ENCODE measurements around the gene FAIM2. TPM values are rescaled to one million over a fixed set of nuclear protein-coding genes. Genes with fewer than 3 reads are reported as not detected.

FAIM2 gene
- total RNA-seq, 2 experiments from 2014 or later = not detected

GRCh38 chr12:49929581-49929980 lies 25.9 kb upstream of the FAIM2 start:
- H3K4me1 Mint-ChIP-seq (ENCODE audit: low read depth) = no peaks in the 10 kb centered on the region
- Histone ChIP-seq H3K27me3 (ENCODE audit: control insufficient read depth in 1 of 2, insufficient read depth in 2 of 2, low read length in 2 of 2) (peaks cover 0 to 5% of the 10 kb centered on the region in 2 experiments), H3K27ac (ENCODE audit: low read depth in 1 of 2, low read length in 2 of 2) (no peak overlapping the region), H3K36me3 (ENCODE audit: insufficient read depth, low read length) (no peaks in the 10 kb centered on the region), H3K9me3 (ENCODE audit: control insufficient read depth in 1 of 2, insufficient read depth in 1 of 2, low read length in 2 of 2) (no peaks in the 10 kb centered on the region), H3K4me3 (ENCODE audit: low read length) (no peak overlapping the region), H3K4me1 (ENCODE audit: insufficient read depth, low read length) (no peaks in the 10 kb centered on the region)
- intact Hi-C loops (cut with DNase I, micrococcal nuclease) = no loop called here
- POLR2A ChIA-PET = no interaction called here
- H3K9me3 Mint-ChIP-seq = no peaks in the 10 kb centered on the region
- CTCF ChIA-PET = interaction anchor here (1.0 kb wide), 1 partner anchor 16 kb away, joined by 4 read pairs; no protein-coding TSS in a partner anchor
- TF ChIP-seq CTCF (IDR thresholded peaks at IDR 0.05) = no peak
- no peak overlapping the region for H3K27ac Mint-ChIP-seq
- H3K36me3 Mint-ChIP-seq (ENCODE audit: low read depth) = no peaks in the 10 kb centered on the region
- H3K4me3 Mint-ChIP-seq = no peak overlapping the region
- ATAC-seq (ENCODE audit: poor library complexity) (no peak), DNase-seq (no peak)
- H3K27me3 Mint-ChIP-seq = no peaks in the 10 kb centered on the region

- H3K4me1 Mint-ChIP-seq (ENCODE audit: low read depth) = no peaks in the 10 kb centered on the region
- no peak for TF ChIP-seq CTCF (IDR thresholded peaks at IDR 0.05)
- H3K27ac Mint-ChIP-seq = no peak overlapping the region
- intact Hi-C loops (cut with DNase I, micrococcal nuclease) = no loop called here
- ATAC-seq (ENCODE audit: poor library complexity) (no peak), DNase-seq (no peak)
- no peak overlapping the region for H3K27ac ChIP-seq (ENCODE audit: low read depth in 1 of 2, low read length in 2 of 2)
- H3K36me3 ChIP-seq (ENCODE audit: insufficient read depth, low read length) = no peaks in the 10 kb centered on the region
- no peaks in the 10 kb centered on the region for H3K27me3 Mint-ChIP-seq
- no peaks in the 10 kb centered on the region for H3K4me1 ChIP-seq (ENCODE audit: insufficient read depth, low read length)
- no peaks in the 10 kb centered on the region for H3K36me3 Mint-ChIP-seq (ENCODE audit: low read depth)
- POLR2A ChIA-PET = interaction anchor here (1.0 kb wide), 1 partner anchor 17 kb away, joined by 3 read pairs; no protein-coding TSS in a partner anchor
- H3K4me3 ChIP-seq (ENCODE audit: low read length) = no peak overlapping the region
- H3K4me3 Mint-ChIP-seq = no peak overlapping the region
- H3K27me3 ChIP-seq (ENCODE audit: control insufficient read depth in 1 of 2, insufficient read depth in 2 of 2, low read length in 2 of 2) = peaks cover 0 to 5% of the 10 kb centered on the region in 2 experiments
- no peaks in the 10 kb centered on the region for H3K9me3 ChIP-seq (ENCODE audit: control insufficient read depth in 1 of 2, insufficient read depth in 1 of 2, low read length in 2 of 2)
- CTCF ChIA-PET = interaction anchor here (1.0 kb wide), 1 partner anchor 17 kb away, joined by 5 read pairs; no protein-coding TSS in a partner anchor
- H3K9me3 Mint-ChIP-seq = no peaks in the 10 kb centered on the region
Measured at GRCh38 chr12:49928471-49928870, 24.8 kb upstream of the FAIM2 start.

DNA sequence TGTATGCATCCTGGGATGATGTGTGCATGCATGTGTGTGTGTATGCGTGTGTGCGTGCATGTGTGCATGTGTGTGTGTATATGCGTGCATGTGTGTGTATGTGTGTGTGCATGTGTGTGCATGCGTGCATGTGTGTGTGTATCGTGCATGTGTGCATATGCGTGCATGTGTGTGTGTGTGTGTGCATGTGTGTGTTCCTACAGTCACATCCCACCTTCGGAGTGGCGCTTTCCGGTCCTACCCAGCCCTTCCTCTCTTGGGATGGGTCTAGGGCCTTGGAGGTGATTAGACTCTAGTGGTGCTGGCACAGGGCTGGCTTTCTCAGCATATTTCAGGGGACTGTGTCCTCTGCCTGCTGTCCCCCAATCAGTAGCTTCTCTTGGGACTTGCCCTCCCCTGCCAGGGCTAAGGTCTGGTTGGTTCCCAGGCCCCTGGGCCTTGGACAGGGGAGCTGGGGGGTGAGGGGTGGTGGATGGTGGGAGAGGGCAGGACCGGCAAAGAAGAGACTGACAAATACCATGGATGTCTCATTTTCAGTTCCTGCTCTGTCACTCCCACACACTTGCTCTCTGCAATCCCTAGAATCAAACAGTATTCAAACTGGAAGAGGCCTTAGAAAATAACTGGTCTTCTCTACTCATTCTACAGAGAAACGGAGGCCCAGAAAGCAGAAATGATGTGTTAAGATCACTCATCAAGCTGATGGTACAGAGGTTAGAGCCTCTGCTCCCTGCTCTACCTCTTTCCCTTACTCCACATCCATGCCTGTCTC lies 21.9 kb upstream of the FAIM2 start:
- H3K9me3 ChIP-seq (ENCODE audit: control insufficient read depth in 1 of 2, insufficient read depth in 1 of 2, low read length in 2 of 2) = no peaks in the 10 kb centered on the region
- intact Hi-C loops (cut with DNase I, micrococcal nuclease) = no loop called here
- H3K27me3 ChIP-seq (ENCODE audit: control insufficient read depth in 1 of 2, insufficient read depth in 2 of 2, low read length in 2 of 2) = peaks cover 0 to 5% of the 10 kb centered on the region in 2 experiments
- no peak overlapping the region for H3K4me3 ChIP-seq (ENCODE audit: low read length)
- H3K27me3 Mint-ChIP-seq = no peaks in the 10 kb centered on the region
- DNase-seq (no peak), ATAC-seq (ENCODE audit: poor library complexity) (no peak)
- no peak overlapping the region for H3K27ac ChIP-seq (ENCODE audit: low read depth in 1 of 2, low read length in 2 of 2)
- H3K36me3 Mint-ChIP-seq (ENCODE audit: low read depth) = no peaks in the 10 kb centered on the region
- no peak for TF ChIP-seq CTCF (IDR thresholded peaks at IDR 0.05)
- H3K36me3 ChIP-seq (ENCODE audit: insufficient read depth, low read length) = no peaks in the 10 kb centered on the region
- H3K4me3 Mint-ChIP-seq = no peak overlapping the region
- ChIA-PET CTCF (no interaction called here), POLR2A (no interaction called here)
- H3K4me1 ChIP-seq (ENCODE audit: insufficient read depth, low read length) = no peaks in the 10 kb centered on the region
- H3K4me1 Mint-ChIP-seq (ENCODE audit: low read depth) = no peaks in the 10 kb centered on the region
- no peaks in the 10 kb centered on the region for H3K9me3 Mint-ChIP-seq
- no peak overlapping the region for H3K27ac Mint-ChIP-seq
